Measurements from ENCODE around the gene SLC25A11.
"Not testable (repeated sequence)": the region's sequence is repeated elsewhere in the genome, so short reads cannot be mapped to it uniquely, and the experiment has no call there.

SLC25A11 gene

GRCh38 chr17:4944163-4944553, 4.3 kb upstream of the SLC25A11 start:
- no peak for DNase-seq

- DNase-seq, result no peak
Measured at GRCh38 chr17:4942760-4943508, 3.1 kb upstream of the SLC25A11 start.

- no peak for DNase-seq
Measured at GRCh38 chr17:4941319-4941610, 1.4 kb upstream of the SLC25A11 start.

- DNase-seq, result no peak
Measured at GRCh38 chr17:4940555-4941318, 891 bp upstream of the SLC25A11 start.

DNA sequence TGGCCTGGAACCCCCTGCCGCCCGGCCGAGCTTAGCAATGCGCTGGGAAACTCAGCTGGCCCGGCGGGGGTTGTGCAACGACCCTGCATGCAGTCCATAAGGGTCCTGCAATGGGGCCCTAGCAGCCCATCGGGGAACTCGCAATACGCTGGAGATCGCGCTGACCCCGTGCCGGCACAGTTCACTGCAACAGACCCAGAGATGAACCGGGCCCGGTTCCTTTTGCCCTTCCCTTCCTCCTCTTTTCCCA, 375 bp downstream of the SLC25A11 start:
- DNase-seq, result no peak

GRCh38 chr17:4938688-4939545, 929 bp downstream of the SLC25A11 start:
- no peak for DNase-seq

GRCh38 chr17:4938069-4938491, 1.8 kb downstream of the SLC25A11 start:
- no peak for DNase-seq

- no peak for DNase-seq
Measured at GRCh38 chr17:4937553-4937952, 2.3 kb downstream of the SLC25A11 start.

DNA sequence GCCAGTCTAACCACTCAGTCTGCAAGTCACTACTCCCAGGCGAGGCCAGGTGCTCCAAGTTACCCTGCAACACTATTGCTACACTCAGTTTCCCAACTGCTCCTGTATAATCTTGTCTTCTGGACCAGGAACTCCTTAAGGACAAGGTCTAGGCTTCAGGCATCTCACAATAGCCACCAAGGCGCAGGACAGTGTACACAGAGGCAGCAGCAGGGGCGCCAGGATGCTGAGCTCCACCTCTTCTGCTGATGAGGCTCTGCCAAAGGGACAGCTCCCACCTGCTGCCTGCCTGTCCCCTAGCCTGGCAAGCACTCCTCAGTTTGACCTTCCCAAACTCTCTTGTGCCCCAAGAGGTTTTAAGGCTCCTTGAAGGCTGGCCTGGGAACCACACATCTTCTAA, 3.4 kb downstream of the SLC25A11 start:
- DNase-seq, result no peak

DNA sequence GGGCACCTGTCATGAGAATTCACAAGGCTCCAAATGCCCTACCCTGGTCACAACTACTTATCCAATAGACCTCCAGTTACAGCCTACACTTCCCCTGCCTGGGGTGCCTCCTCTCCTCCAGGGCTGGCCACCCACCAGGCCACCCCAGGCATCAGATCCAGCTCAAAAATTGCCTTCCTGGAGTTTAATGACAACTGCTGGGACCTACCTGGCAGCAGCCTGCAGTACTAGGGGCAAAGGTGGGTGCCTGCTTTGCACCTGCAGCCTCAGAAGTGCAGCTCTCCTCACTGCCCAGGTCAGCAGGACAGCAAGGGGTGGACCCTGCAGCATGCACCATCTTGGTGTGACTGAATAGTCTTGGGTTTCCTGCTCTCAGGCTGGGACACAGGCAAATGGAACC, 4.2 kb downstream of the SLC25A11 start:
- no peak for DNase-seq

DNA sequence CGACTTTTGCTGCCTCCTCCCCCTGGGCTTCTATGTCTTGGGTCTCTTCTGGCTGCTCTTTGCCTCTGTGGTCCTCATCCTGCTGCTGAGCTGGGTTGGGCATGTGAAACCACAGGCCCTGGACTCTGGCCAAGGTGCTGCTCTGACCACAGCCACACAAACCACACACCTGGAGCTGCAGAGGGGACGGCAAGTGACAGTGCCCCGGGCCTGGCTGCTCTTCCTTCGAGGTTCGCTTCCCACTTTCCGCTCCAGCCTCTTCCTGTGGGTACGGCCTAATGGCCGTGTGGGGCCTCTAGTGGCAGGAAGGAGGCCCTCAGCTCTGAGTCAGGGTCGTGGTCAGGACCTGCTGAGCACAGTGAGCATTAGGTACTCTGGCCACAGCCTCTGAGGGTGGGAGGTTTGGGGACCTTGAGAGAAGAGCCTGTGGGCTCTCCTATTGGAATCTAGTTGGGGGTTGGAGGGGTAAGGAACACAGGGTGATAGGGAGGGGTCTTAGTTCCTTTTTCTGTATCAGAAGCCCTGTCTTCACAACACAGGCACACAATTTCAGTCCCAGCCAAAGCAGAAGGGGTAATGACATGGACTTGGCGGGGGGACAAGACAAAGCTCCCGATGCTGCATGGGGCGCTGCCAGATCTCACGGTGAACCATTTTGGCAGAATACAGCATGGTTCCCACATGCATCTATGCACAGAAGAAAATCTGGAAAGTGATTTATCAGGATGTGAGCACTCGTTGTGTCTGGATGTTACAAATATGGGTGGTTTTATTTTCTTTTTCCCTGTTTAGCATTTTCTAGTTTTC, 5.5 kb downstream of the SLC25A11 start:
- DNase-seq, result no peak

DNA sequence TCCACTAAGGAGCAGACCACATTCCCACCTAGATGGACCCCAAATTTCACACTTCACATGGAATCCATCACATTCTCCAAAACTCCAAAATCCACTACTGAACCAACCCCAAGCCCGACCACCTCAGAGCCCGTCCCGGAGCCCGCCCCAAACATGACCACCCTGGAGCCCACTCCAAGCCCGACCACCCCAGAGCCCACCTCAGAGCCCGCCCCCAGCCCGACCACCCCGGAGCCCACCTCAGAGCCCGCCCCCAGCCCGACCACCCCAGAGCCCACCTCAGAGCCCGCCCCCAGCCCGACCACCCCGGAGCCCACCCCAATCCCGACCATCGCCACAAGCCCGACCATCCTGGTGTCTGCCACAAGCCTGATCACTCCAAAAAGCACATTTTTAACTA, 6.2 kb downstream of the SLC25A11 start:
- DNase-seq, result no peak

- DNase-seq, result no peak
Measured at GRCh38 chr17:4932756-4933155, 7.1 kb downstream of the SLC25A11 start.

GRCh38 chr17:4931963-4932362, 7.9 kb downstream of the SLC25A11 start, which contains the start of gene GP1BA:
GP1BA (plus strand) TSS chr17:4932277; CDS start chr17:4932605, 328 bp downstream.
- DNase-seq, result no peak

GRCh38 chr17:4928881-4929280, 11.0 kb downstream of the SLC25A11 start:
- no peak for DNase-seq

- DNase-seq, result not testable (repeated sequence)
Measured at GRCh38 chr17:4926577-4927335, 13.1 kb downstream of the SLC25A11 start.

DNA sequence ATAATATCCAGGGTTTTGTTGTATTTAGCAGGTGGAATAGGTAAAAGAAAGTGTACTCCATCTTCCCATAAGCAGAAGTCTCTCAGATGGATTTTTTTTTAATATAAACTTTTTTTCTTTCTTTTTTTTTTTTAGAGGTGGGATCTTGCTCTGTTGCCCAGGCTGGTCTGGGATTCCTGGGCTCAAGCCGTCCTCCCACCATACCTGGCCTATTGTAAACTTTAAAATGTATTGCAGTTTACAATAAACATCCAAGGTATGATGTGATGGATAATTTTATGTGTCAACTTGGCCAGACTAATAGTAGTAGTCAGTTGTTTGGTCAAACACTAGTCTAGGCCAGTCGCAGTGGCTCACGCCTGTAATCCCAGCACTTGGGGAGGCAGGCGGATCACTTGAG, 18.5 kb downstream of the SLC25A11 start:
- DNase-seq, result no peak

DNA sequence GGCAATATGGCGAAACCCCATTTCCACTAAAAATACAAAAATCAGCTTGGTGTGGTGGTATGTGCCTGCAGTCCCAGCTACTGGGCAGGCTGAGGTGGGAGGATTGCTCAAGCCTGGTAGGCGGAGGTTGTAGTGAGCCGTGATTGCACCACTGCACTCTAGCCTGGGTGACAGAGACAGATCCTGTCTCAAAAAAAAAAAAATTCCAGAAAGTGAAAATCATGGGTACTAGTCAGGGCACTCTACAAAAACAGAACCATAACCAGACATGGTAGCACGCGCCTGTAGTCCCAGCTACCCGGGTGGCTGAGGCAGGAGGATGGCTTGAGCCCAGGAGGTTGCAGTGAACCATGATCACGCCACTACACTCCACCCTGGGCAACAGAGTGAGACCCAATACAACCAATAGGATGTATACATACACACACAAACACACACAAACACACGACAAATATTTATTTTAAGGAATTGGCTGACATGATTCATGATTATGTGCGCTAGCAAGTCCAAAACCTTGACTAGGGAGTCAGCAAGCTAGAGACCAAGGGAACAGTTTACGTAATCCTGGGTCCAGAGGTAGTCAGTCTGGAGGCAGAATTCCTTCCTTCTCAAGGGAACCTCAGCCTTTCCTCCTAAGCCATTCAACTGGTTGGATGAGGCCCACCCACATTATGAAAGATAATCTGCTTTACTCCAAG, 19.3 kb downstream of the SLC25A11 start:
- no peak for DNase-seq

DNA sequence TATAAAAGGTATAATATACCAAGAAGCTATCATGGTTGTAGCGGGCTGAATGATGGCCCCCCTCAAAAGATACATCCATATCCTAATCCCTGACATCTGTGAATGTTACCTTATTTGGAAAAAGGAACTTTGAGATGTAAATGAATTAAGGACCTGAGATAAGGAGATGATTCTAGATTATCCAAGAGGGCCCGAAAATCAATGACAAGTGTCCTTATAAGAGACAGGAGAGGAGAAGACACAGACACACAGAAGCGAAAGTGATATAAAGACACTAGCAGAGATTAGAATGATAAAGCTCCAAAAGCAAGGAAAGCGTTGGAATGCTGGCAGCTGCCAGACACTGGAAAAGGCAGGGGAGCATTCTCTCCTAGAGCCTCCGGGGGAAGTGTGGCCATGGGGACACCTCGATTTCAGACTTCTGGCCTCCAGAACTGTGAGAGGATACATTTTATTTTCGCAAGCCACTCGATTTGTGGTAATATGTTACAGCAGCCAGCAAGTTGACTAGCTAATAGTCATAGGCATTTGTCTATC, 20.3 kb downstream of the SLC25A11 start:
- DNase-seq, result no peak

GRCh38 chr17:4914551-4914950, 25.3 kb downstream of the SLC25A11 start:
- not testable (repeated sequence) for DNase-seq

DNA sequence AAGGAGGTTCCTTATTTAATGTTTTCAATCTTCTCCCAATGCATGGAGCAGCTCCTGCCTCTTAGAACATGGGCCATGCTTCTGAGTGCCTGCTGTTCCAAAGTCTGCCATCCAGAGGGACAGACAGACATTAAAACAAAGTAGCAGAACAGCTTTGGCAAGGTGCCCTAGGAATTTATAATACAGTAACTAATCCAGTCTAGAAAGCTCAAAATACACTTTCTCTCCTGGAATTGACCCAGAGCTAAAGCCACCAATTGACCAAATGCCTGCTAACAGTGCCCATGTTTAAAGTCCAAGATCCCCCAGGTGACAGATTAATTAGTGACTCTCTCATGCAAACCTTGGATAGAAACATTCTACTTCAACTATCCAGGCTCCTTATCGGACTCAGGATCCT, 25.9 kb downstream of the SLC25A11 start:
- no peak for DNase-seq
